Smooth muscle cell of the coronary artery (primary cell): ENCODE results near the gene VPS26C. TPM values are rescaled to one million over a fixed set of nuclear protein-coding genes. Genes with fewer than 3 reads are reported as not detected.

Source experiments
- total RNA-seq: library from RNA; depleted of rRNA; stranded (reverse); fragments of >200 nt; gene quantifications from 2 replicates; pipeline ENCODE4 v1.2.3, GENCODE V29; 2014; ENCODE audit warnings: low replicate concordance

Gene VPS26C
- 48.6 and 94.2 TPM in 2 replicates for total RNA-seq

DNA sequence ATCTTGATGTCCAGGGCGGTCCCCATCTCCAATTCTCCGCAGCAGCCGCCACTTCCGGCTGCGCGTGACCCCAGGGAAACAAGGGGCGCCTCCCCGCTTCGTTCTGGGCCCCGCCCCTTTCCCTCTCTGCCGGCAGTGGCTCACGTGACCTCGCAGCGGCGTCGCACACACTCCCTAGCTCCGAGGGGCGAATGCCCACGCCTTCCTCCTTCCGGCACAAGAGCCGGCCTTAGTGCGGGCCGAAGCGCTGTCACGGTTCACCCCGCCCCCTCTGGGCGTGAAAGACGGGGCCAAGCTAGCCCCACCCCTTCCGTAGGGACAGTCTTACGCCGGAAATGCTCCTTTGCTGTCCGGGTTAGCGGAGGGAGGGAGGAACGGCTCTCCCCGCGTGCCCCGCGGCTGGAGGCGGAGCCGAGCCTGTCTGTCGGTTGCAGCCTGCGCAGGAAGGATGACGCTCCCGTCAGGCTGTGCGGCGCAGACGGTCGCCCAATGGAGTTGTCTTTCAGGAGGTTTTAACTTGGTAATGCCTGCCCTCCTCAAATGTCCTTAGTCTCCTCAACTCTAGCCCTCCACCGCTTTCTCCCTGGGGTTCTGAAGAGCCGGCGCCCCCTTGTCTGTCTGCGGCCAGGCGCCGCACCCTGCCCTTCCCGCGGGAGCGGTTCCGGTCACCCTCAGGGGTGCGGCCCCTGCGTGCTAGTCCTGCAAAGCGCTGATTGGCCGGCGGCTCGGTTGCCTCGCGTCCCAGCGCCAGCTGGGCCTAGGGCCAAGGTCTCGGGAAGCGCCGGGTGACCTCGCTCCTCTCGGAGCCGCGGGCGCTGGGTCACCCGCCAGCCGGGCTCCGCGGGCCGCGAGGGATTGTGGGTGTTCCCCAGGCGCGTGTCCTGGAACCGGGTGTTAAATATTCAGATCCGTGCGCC lies at the start of gene VPS26C:
Gene VPS26C, minus strand, starts transcription at position 66 of the 917 bp plus-strand sequence. Its CDS starts 40 bp downstream, at position 26.

Other genes starting within 250 kb of the VPS26C start
- 2.0 and 6.5 TPM in 2 replicates for gene PIGP, start 194.3 kb downstream of the VPS26C start, total RNA-seq
- 119 and 295 TPM in 2 replicates for gene TTC3, start 194.1 kb downstream of the VPS26C start, total RNA-seq
- 38.2 and 52.3 TPM in 2 replicates for gene DYRK1A, start 99.4 kb upstream of the VPS26C start, total RNA-seq